Kidney (tissue), 14 donors: ENCODE data around the gene ALDH4A1. TPM values are rescaled to one million over a fixed set of nuclear protein-coding genes. Genes with fewer than 3 reads are reported as not detected.
A peak's percentile ranks its signal among the peaks of the same experiment; 100 is the strongest.

ENCODE experiments used
- DNase-seq, 5 donors: peaks; one replicate each; pipeline ENCODE4 v3.0.0-alpha.2; 2013 to 2020
- FAIRE-seq: peaks from 2 replicates; lab custom pipeline; 2012; peaks lifted over from hg19 to GRCh38; lab: Jason Lieb, UNC
- H3K27ac ChIP-seq, 2 donors: one replicate each; pipeline ENCODE4 v1.7.0; 2013; ENCODE audit warnings: low read depth in 2 of 2, low read length in 2 of 2, inconsistent platforms in 1 of 2
- H3K27me3 ChIP-seq: one replicate; pipeline ENCODE4 v1.7.1; 2013; ENCODE audit warnings: low read length, inconsistent platforms; ENCODE audit not compliant: control insufficient read depth, insufficient read depth
- H3K36me3 ChIP-seq, 3 donors: one replicate each; pipeline versions ENCODE4 v1.7.0 to v1.7.1; 2013; ENCODE audit warnings: low read length in 3 of 3, control low read depth in 1 of 3, inconsistent platforms in 1 of 3; ENCODE audit not compliant: insufficient read depth in 3 of 3, control insufficient read depth in 2 of 3
- H3K4me1 ChIP-seq, 3 donors: one replicate each; pipeline versions ENCODE4 v1.7.0 to v1.7.1; 2013; ENCODE audit warnings: low read length in 3 of 3, inconsistent platforms in 1 of 3, low read depth in 1 of 3; ENCODE audit not compliant: control insufficient read depth in 2 of 3, insufficient read depth in 2 of 3
- H3K4me3 ChIP-seq, 3 donors: one replicate each; pipeline versions ENCODE4 v1.7.0 to v1.8.1; 2013; ENCODE audit warnings: low read length in 3 of 3, control low read depth in 1 of 3, inconsistent platforms in 1 of 3
- H3K9ac ChIP-seq, 3 donors: one replicate each; pipeline versions ENCODE4 v1.7.0 to v1.7.1; 2013; ENCODE audit warnings: low read length in 3 of 3, control low read depth in 1 of 3, inconsistent platforms in 1 of 3
- H3K9me3 ChIP-seq, 3 donors: one replicate each; pipeline versions ENCODE4 v1.7.0 to v1.7.1; 2013; ENCODE audit warnings: low read length in 3 of 3, control low read depth in 1 of 3, inconsistent platforms in 1 of 3; ENCODE audit not compliant: control insufficient read depth in 2 of 3, insufficient read depth in 1 of 3
- intact Hi-C: fragments of 100-400 bp; cut with DNase I; formaldehyde crosslinking; loops from one replicate; pipeline ENCODE4 v1.11.1; 2022
- polyA plus RNA-seq: library from polyadenylated mRNA; stranded (reverse); fragments of 350-450 nt; fragmentation: Illumina TruSeq; extraction: RNeasy Lipid Tissue Mini Kit (QIAGEN cat#74804); gene quantifications from one replicate; pipeline ENCODE4 v1.2.3, GENCODE V29; 2014; ENCODE audit warnings: low read depth, low replicate concordance; ENCODE audit not compliant: insufficient read depth
- total RNA-seq: library from RNA; stranded (reverse); fragmentation: NEBNext Ultra II Directional; extraction: Animal tissue kit (Norgen Biotek cat#: 25700); gene quantifications from one replicate; pipeline ENCODE4 v1.2.1, GENCODE V29; 2021
- TF ChIP-seq, protein P1 (sequence below): IDR thresholded peaks from 3 replicates; pipeline ENCODE4 v1.5.1; 2012; ENCODE audit warnings: mild to moderate bottlenecking, moderate library complexity, borderline replicate concordance; ENCODE audit not compliant: insufficient read depth; ENCODE audit errors: extremely low read depth
- donor health status: control.
- donor health status: control.
- donor health status: control.
- donor health status: control.
- donor health status: control.
- donor health status: DM: yes; HTN: yes; CAD: no.
- donor health status: Normal renal cell carcinoma (clear cell type).

ALDH4A1 gene
- total and polyA plus RNA-seq, 2 donors from 2014 or later, result 49.3 to 352 TPM

DNA sequence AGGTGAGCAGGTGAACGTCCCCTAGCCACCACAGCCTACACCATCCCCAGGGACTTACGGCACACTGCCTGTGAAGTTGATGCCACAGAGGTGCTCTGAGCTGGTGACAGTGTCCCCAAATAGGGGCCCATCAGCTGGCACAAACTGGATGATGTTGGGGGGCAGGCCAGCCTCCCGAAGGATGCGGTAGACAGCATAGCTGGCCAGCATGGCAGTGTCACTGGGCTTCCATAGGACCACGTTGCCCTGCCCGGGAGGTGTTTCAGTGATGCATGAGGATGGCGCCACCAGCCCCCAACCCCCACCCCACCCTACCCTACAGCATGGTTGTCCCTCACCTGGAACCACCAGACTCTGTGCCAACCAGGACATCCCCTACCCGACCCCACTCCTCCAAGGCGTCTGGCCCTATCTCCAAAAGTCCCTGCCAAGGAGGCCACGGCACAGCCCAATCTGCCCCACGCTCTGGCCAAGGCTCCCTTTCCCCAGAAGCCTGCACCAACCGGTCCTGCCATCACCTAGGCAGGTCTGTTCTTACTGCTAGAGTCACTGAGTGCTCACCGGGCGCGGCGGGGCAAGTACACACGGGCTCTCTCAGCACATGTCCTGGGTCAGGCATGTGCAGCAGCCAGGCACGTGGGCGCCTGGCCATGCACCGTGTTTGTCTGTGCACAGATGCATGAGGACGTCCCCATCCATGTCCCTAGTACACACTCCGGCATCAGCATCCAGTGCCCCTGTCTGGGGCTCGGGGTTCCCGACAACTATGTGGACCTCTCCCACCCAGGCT lies 20.5 kb downstream of the ALDH4A1 start:
- no peaks in the 10 kb centered on the region for H3K27me3 ChIP-seq
- H3K9ac ChIP-seq, result no peak overlapping the region
- peak overlapping the region in 1 of 2 donors; percentile 22 for H3K27ac ChIP-seq
- TF ChIP-seq, protein P1, sequence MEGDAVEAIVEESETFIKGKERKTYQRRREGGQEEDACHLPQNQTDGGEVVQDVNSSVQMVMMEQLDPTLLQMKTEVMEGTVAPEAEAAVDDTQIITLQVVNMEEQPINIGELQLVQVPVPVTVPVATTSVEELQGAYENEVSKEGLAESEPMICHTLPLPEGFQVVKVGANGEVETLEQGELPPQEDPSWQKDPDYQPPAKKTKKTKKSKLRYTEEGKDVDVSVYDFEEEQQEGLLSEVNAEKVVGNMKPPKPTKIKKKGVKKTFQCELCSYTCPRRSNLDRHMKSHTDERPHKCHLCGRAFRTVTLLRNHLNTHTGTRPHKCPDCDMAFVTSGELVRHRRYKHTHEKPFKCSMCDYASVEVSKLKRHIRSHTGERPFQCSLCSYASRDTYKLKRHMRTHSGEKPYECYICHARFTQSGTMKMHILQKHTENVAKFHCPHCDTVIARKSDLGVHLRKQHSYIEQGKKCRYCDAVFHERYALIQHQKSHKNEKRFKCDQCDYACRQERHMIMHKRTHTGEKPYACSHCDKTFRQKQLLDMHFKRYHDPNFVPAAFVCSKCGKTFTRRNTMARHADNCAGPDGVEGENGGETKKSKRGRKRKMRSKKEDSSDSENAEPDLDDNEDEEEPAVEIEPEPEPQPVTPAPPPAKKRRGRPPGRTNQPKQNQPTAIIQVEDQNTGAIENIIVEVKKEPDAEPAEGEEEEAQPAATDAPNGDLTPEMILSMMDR, result no peak
- no peak for FAIRE-seq
- H3K9me3 ChIP-seq, result no peaks in the 10 kb centered on the region
- H3K36me3 ChIP-seq, result peaks cover 4 to 41% (median 23%) of the 10 kb centered on the region in 3 donors
- intact Hi-C loops, result no loop called here
- no peak overlapping the region for H3K4me3 ChIP-seq
- H3K4me1 ChIP-seq, result peaks cover 0 to 41% (median 31%) of the 10 kb centered on the region in 3 donors
- DNase-seq, result peak in 1 of 5 donors; percentile 90

DNA sequence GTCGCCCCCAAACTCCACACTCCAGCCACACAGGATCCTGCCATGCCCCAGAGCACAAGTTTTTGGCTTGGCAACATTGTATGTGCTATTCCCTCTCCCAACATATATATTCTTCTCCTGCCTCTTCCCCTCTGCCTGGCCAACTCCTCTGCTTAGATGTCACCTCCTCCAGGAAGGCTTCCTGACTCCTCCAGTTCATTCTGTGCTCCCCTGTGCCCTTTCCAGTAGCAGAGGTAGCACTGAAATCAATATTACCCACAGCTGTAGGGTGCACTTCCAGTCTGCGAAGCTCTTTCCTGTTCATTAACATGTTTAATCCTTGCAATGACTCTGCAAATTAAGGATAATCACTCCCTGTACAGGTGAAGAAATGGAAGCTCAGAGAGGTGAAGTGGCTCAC lies 21.2 kb downstream of the ALDH4A1 start:
- DNase-seq (no peak), FAIRE-seq (no peak)
- Histone ChIP-seq H3K4me3 (no peak overlapping the region), H3K27me3 (no peaks in the 10 kb centered on the region), H3K36me3 (peaks cover 4 to 42% (median 28%) of the 10 kb centered on the region in 3 donors), H3K9me3 (no peaks in the 10 kb centered on the region), H3K9ac (no peak overlapping the region), H3K4me1 (peaks cover 0 to 41% (median 24%) of the 10 kb centered on the region in 3 donors), H3K27ac (peak overlapping the region in 1 of 2 donors; percentile 42)
- TF ChIP-seq, protein P1, result no peak
- intact Hi-C loops, result no loop called here

DNA sequence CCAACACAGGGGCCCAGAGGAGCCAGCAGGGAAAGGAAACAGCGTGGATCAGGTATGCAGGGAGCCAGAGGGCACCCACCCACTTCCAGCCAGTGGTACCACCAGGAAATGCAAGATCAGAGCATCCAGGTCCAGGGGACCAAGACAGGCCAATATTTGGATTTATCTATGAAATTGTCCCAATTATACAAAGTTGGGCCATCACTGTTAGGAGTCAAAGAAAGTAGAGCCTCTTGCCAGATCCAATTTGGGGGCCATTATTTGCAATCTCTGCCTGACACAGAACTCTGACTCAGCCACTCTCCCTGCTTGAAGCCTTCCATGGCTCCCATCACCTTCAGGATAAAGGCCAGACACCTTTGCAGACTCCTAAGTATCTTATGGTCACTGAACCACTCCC lies 21.8 kb downstream of the ALDH4A1 start:
- no peak for DNase-seq
- TF ChIP-seq, protein P1, result no peak
- intact Hi-C loops, result no loop called here

More for the DNA sequence above, 21.8 kb downstream of the ALDH4A1 start:
- H3K36me3 ChIP-seq, result peaks cover 4 to 48% (median 31%) of the 10 kb centered on the region in 3 donors
- H3K4me1 ChIP-seq, result peaks cover 0 to 40% (median 19%) of the 10 kb centered on the region in 3 donors
- no peak overlapping the region for H3K9ac ChIP-seq
- no peak overlapping the region for H3K4me3 ChIP-seq
- no peak for FAIRE-seq
- no peak overlapping the region for H3K27ac ChIP-seq
- no peaks in the 10 kb centered on the region for H3K9me3 ChIP-seq
- H3K27me3 ChIP-seq, result no peaks in the 10 kb centered on the region
